Measurements from ENCODE around the gene VPS13D.

GRCh38 chr1:12460121-12460520, 230.3 kb downstream of the VPS13D start:
- TF ChIP-seq EP300 (IDR thresholded peaks at IDR 0.05; ENCODE audit: borderline replicate concordance in 1 of 2, low read depth in 1 of 2, low read length in 1 of 2) = no peak
- no peak for TF ChIP-seq REST (IDR thresholded peaks at IDR 0.05; ENCODE audit: low read depth, low read length)
- no peak for TF ChIP-seq CTCF (IDR thresholded peaks at IDR 0.05)
- TF ChIP-seq RAD21 (IDR thresholded peaks at IDR 0.05; ENCODE audit: low read length) = no peak
- no peak for TF ChIP-seq CHD2 (IDR thresholded peaks at IDR 0.05; ENCODE audit: low read length, partially characterized antibody)
- TF ChIP-seq TAF1 (IDR thresholded peaks at IDR 0.05; ENCODE audit: borderline replicate concordance, low read depth, low read length) = no peak
- no peak for TF ChIP-seq MAX (IDR thresholded peaks at IDR 0.05; ENCODE audit: low read depth)
- no peak for TF ChIP-seq ZBTB33 (IDR thresholded peaks at IDR 0.05; ENCODE audit: borderline replicate concordance, low read depth)
- TF ChIP-seq RFX5 (IDR thresholded peaks at IDR 0.05; ENCODE audit: low read length) = no peak
- no peak for TF ChIP-seq NRF1 (IDR thresholded peaks at IDR 0.05; ENCODE audit: low read depth, low read length)
- TF ChIP-seq FOXM1 (IDR thresholded peaks at IDR 0.05; ENCODE audit: low read depth) = no peak

Data from SK-N-SH (cell line).